Activated T-helper 2 cell treated with anti-CD3 and anti-CD28 coated beads, Interferon-gamma antibody, Interleukin-2, Interleukin-4, amounts not matched to agents 10 μg/mL and 5 μg/mL and 100 μg/mL, durations not matched to agents 14 hours and 24 hours and 36 hours (primary cell): Measurements from ENCODE around the gene MRGPRE. TPM values are rescaled to one million over a fixed set of nuclear protein-coding genes. Genes with fewer than 3 reads are reported as not detected.
A peak's percentile ranks its signal among the peaks of the same experiment; 100 is the strongest.

Experiments used
- DNase-seq: peaks from one replicate; pipeline ENCODE4 v3.0.0; 2021; ENCODE audit warnings: low spot score
- H3K27ac Mint-ChIP-seq: one replicate; pipeline ENCODE4 v1.8.0; 2021; ENCODE audit warnings: mixed read lengths
- H3K27me3 Mint-ChIP-seq: one replicate; pipeline ENCODE4 v1.8.0; 2021; ENCODE audit warnings: low read depth, mixed read lengths
- H3K36me3 Mint-ChIP-seq: one replicate; pipeline ENCODE4 v1.8.0; 2021; ENCODE audit warnings: low read depth, mixed read lengths
- H3K4me1 Mint-ChIP-seq: one replicate; pipeline ENCODE4 v1.8.0; 2021; ENCODE audit warnings: low read depth, mixed read lengths
- H3K4me3 Mint-ChIP-seq: one replicate; pipeline ENCODE4 v1.8.0; 2021; ENCODE audit warnings: low read depth, mild to moderate bottlenecking, moderate library complexity, mixed read lengths
- H3K9me3 Mint-ChIP-seq: one replicate; pipeline ENCODE4 v1.8.0; 2021; ENCODE audit warnings: mixed read lengths
- intact Hi-C: fragments of 100-400 bp; cut with micrococcal nuclease; formaldehyde crosslinking; loops from one replicate; pipeline ENCODE4 v1.15.1; 2023
- total RNA-seq: library from RNA; stranded (reverse); gene quantifications from 2 replicates; pipeline ENCODE4 v1.2.3, GENCODE V29; 2022

MRGPRE gene
- total RNA-seq, 1 donor from 2014 or later = not detected

DNA sequence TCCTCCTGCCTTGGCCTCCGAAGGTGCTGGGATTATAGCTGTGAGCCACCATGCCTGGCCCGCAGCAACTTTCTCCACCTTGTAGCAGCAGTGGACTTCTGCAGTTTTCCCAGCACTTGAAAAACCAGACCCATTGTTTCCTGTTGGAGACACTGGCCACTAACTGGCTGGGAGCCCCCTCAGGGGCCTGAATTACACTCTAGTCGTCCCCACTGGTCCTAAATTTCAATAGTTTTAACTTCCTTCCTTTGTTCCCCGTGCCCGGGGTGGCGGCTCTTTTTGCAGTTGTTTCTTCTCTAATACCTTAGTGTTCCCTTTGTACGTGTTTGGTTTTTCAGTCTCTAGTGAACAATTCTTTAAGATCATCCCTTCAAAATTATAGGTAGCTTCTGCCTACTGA lies 2.6 kb upstream of the MRGPRE start:
- intact Hi-C loops = no loop called here
- Mint-ChIP-seq H3K36me3 (no peaks in the 10 kb centered on the region), H3K27ac (no peak overlapping the region), H3K4me3 (no peak overlapping the region), H3K9me3 (no peaks in the 10 kb centered on the region), H3K4me1 (no peaks in the 10 kb centered on the region), H3K27me3 (peaks cover 13% of the 10 kb centered on the region)
- no peak for DNase-seq

DNA sequence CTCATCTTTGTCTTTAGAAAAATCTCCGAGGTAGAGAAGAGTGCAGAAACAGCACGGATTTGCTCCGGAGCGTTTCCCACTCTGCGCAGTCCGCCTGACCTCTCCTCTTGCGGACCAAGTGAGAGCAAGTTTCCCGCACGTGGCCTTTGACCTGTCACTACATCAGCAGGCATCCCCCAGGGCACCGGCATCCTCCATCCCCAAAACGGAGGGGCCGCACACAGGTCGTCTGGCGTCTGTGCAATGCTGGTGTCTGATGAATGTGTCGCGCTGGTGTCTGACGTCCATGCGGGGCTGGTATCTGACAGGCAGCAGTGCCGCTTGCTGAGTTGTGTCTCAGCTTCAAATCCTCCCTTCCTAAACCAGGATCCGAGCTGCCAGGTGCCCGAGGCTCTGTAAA lies 739 bp upstream of the MRGPRE start:
- DNase-seq = no peak
- intact Hi-C loops = no loop called here
- Mint-ChIP-seq H3K4me1 (no peaks in the 10 kb centered on the region), H3K4me3 (no peak overlapping the region), H3K27me3 (peaks cover 13% of the 10 kb centered on the region), H3K36me3 (no peaks in the 10 kb centered on the region), H3K9me3 (no peaks in the 10 kb centered on the region), H3K27ac (no peak overlapping the region)

DNA sequence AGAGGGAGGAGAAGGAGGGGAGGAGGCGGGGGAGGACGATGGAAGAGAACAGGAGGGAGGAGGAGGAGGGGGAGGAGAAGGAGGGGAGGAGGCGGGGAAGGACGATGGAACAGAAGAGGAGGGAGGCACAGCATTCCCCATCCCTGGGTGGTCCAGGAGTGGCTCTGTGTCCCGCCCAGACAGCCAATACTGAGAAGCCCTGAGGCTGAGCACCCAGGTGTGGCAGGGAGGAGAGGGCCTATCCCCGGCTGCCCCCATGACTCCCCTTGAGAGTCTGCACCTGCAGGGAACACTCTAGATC lies 717 bp downstream of the MRGPRE start:
- Mint-ChIP-seq H3K4me3 (no peak overlapping the region), H3K4me1 (no peaks in the 10 kb centered on the region), H3K27me3 (peaks cover 12% of the 10 kb centered on the region), H3K36me3 (no peaks in the 10 kb centered on the region), H3K9me3 (no peaks in the 10 kb centered on the region), H3K27ac (no peak overlapping the region)
- no peak for DNase-seq
- intact Hi-C loops = no loop called here

DNA sequence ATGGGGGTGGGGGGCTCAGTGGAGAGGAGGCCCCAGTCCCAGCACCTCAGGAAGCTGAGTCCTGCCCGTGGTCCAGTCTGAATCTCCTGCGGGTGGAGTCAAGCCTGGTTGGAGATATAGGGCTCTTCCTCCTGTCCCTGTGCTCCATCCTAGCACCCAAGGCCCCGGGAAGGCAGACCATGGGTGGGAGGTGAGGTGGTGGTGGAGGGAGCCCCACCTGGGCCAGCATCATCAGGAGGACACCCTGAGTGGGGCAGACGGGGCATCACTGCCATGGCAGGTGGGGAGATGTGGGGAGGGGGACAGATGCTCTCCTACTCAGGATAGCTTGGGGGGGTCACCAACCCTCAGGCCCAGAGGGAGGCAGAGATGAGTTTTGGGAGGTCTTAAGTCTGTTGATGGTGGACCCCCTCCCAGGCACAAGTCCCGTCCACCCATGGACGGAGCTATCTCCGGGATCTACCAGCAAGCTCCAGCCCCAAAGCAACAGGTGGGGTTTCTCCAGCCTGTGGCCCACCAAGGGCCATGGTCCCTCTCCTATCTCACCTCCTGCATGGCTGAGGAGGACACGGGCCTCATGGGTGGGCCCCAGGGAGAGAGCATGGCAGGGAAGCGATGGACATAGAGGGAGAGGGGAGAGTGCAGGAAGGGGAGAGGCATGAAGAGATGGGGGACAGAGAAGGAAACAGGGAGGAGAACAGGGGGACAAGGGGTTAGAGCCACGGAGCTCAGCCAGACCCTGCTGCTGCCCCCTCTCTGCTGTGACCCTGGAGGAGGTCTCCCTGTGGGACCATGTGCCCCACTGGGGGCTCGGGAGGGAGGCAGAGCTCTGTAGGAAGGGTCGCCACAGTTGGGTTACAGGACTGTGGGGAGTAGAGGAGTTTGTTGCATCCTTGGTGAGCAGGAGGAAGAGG lies 1.3 kb downstream of the MRGPRE start:
- no peaks in the 10 kb centered on the region for H3K4me1 Mint-ChIP-seq
- H3K27ac Mint-ChIP-seq = no peak overlapping the region
- no peaks in the 10 kb centered on the region for H3K36me3 Mint-ChIP-seq
- DNase-seq = no peak
- peaks cover 12% of the 10 kb centered on the region for H3K27me3 Mint-ChIP-seq
- H3K9me3 Mint-ChIP-seq = no peaks in the 10 kb centered on the region
- intact Hi-C loops = no loop called here
- H3K4me3 Mint-ChIP-seq = no peak overlapping the region

- no peak for DNase-seq
- intact Hi-C loops = no loop called here
- Mint-ChIP-seq H3K9me3 (no peaks in the 10 kb centered on the region), H3K4me3 (no peak overlapping the region), H3K27me3 (peaks cover 6% of the 10 kb centered on the region), H3K27ac (no peak overlapping the region), H3K4me1 (no peaks in the 10 kb centered on the region), H3K36me3 (no peaks in the 10 kb centered on the region)
These were observed 2.3 kb downstream of the MRGPRE start for GRCh38 chr11:3229673-3230630.

GRCh38 chr11:3228445-3228829 lies 3.8 kb downstream of the MRGPRE start:
- H3K36me3 Mint-ChIP-seq = no peaks in the 10 kb centered on the region
- peaks cover 2% of the 10 kb centered on the region for H3K27me3 Mint-ChIP-seq
- no peak overlapping the region for H3K4me3 Mint-ChIP-seq
- no peaks in the 10 kb centered on the region for H3K9me3 Mint-ChIP-seq
- H3K27ac Mint-ChIP-seq = no peak overlapping the region
- intact Hi-C loops = no loop called here
- H3K4me1 Mint-ChIP-seq = no peaks in the 10 kb centered on the region
- DNase-seq = no peak

DNA sequence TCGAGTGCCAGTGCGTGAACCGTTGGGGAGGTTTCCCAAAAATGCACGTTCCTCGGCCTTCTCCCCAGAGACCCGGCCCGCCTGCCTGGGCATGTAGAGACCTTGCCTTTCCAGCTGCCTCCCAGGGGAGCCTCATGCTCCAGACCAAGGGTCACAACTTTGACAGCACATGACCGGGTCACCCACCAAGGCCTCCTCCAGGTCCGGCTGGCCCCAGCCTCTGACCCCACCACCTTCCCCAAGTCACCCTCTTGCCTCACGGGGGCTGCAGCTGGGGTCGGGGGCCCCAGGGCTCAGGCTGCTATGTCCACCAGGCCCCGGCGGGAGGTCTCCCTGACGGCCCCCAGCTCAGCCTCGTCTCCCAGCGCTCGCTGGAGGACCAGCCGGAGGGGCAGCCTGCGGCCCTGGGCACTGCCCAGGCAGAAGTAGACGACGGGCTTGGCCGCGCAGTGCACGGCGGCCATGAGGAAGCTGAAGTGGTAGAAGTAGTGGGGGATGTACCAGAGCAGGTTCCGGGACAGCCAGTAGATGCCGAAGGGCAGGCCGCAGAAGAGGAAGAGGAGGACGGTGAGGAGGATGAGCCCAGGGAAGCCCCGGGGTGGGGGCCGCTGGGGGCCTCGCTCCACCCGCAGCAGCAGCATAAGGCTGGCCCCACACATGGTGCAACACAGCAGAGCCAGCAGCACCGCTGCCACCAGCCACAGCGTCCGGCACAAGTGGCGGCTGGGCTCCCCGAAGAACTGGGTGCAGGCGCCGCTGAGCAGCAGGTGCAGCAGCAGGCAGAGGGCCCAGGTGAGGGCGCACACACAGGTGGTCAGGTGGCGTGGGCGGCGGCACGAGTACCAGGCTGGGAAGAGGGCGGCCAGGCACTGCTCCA lies 4.4 kb downstream of the MRGPRE start:
- Mint-ChIP-seq H3K27me3 (peaks cover 3% of the 10 kb centered on the region), H3K9me3 (no peaks in the 10 kb centered on the region), H3K27ac (no peak overlapping the region), H3K4me3 (no peak overlapping the region), H3K36me3 (no peaks in the 10 kb centered on the region), H3K4me1 (no peaks in the 10 kb centered on the region)
- intact Hi-C loops = no loop called here
- no peak for DNase-seq

DNA sequence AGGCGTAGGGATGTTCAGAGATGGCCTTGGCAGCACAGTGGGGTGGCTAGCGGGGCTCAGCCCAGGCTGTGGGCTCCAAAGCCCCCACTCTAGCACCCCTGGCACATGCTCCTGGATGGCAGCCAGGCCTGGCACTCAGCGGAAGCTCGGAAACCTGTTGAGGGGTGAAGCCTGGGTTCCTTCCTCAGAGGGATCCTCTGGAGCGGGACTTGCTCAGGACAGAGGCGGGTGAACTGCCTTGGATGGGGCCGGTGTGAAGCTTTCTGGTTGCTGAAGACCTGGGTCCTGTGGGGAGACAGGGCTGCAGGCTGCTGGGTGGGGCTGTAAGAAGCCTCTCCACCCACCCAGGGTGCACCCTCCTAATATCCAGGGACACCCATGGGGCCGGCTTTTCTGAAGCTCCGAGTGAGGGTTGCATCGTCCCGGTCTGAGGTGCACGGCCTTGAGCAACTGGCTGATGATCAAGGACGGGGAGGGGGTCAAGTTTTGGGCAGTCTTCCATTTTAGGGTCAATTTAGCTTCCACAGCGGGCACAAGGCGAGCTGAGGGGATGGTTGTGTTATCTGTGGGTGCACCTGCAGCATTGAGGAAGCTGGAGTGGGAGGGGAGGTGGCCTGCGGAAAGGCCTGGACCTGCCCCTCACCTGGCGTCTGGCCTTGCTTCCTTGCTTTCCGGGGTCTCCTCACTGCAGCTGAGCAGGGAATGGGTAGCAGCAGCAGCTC lies 5.2 kb downstream of the MRGPRE start:
- intact Hi-C loops = no loop called here
- no peaks in the 10 kb centered on the region for H3K4me1 Mint-ChIP-seq
- no peak for DNase-seq

DNA sequence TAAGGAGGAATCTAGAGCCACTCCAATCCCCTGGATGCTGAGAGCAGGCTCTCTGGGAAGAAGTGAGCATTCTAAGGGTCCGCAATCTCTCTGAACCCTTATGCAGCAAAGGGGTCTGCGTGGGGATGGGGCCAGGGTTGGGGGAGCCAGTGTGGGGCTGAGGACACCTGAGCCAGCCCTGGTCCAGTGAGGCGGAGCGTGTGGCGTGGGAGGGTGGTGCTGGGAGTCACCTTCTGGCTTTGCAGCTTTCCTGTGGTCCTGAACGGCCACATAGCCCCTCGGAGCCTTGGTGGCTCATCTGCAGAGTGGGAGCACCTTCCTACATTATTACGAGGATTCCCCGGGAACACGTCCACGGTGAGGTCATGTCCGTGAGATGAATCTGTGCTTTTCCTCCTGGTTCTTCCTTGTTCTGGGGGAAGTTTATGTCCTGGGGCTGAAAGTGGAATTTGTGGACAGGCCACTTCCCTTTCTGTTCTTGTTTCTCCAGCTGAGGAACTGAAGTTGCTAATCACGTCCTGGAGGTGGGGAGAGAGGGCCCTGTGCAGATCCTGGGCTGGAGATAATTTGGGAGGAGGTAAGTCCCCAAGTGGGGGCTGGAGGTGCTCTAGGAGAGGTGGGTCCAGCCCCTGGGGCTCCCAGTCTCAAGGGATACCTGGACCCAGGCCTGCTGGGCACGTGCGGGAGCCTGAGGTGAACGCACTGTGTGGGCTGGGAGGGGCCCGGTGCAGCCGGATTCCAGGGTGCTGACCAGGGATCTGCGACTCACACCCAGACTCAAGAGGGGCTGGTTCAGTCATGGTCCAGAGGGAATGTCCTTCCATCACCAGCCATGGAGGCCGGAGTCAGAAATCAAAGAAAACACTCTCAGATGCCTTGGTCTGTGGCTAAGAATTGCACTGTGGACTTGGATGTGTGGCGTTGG lies 6.1 kb downstream of the MRGPRE start:
- H3K36me3 Mint-ChIP-seq = no peaks in the 10 kb centered on the region
- intact Hi-C loops = no loop called here

More for the DNA sequence above, 5.2 kb downstream of the MRGPRE start:
- no peak overlapping the region for H3K4me3 Mint-ChIP-seq
- H3K27ac Mint-ChIP-seq = no peak overlapping the region
- no peaks in the 10 kb centered on the region for H3K9me3 Mint-ChIP-seq
- H3K36me3 Mint-ChIP-seq = no peaks in the 10 kb centered on the region
- peaks cover 3% of the 10 kb centered on the region for H3K27me3 Mint-ChIP-seq

DNA sequence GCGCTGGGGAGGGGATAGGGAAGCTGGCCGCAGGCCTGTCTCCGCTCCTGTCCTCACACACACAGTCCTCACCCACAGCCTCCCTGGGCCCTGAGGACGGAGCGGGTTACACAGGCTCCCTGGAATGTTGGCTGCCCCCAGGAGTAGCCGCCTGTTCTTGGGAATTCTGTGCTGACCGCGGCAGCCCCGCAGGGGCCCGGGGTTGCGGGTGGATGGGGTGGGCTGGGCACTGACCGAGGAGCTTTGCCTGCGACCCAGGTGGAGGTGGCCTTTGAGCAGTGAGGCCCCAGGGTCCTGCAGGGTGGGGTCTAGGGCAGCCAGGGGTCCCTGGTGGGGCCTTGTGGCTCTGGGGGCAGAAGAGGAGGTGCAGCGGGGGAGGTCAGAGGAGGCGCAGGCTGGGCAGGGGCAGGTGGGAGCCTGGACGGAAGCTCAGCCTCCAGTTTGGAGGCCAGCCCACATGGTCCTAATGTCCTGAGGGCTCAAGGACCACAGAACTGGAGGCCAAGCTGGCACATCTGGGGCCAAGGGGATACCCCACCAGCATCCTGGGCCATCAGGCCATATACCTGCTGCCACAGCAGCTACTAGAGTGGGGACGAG lies 7.0 kb downstream of the MRGPRE start:
- DNase-seq = no peak
- Mint-ChIP-seq H3K27me3 (peaks cover 3% of the 10 kb centered on the region), H3K9me3 (no peaks in the 10 kb centered on the region), H3K4me1 (no peaks in the 10 kb centered on the region), H3K4me3 (no peak overlapping the region), H3K27ac (no peak overlapping the region), H3K36me3 (no peaks in the 10 kb centered on the region)
- intact Hi-C loops = no loop called here

More for the DNA sequence above, 6.1 kb downstream of the MRGPRE start:
- Mint-ChIP-seq H3K27me3 (peaks cover 3% of the 10 kb centered on the region), H3K4me1 (no peaks in the 10 kb centered on the region), H3K27ac (no peak overlapping the region), H3K4me3 (no peak overlapping the region), H3K9me3 (no peaks in the 10 kb centered on the region)
- no peak for DNase-seq

- H3K4me1 Mint-ChIP-seq = no peaks in the 10 kb centered on the region
- no peak overlapping the region for H3K4me3 Mint-ChIP-seq
- DNase-seq = peak; percentile 2
- H3K9me3 Mint-ChIP-seq = no peaks in the 10 kb centered on the region
- no peak overlapping the region for H3K27ac Mint-ChIP-seq
- intact Hi-C loops = no loop called here
- peaks cover 3% of the 10 kb centered on the region for H3K27me3 Mint-ChIP-seq
- H3K36me3 Mint-ChIP-seq = no peaks in the 10 kb centered on the region
These were observed 7.7 kb downstream of the MRGPRE start for GRCh38 chr11:3224401-3225057.
